Neural cell (in vitro differentiated cells): ENCODE measurements around the gene DSTN.

Experiments
- CTCF ChIP-seq: fragments of 450-650 bp; IDR thresholded peaks from 2 replicates; pipeline ENCODE4 v1.5.1; 2014; ENCODE audit warnings: antibody characterized with exemption, mild to moderate bottlenecking, moderate library complexity; ENCODE audit not compliant: poor library complexity, severe bottlenecking
- EP300 ChIP-seq: fragments of 450-650 bp; conservative IDR thresholded peaks from 2 replicates; pipeline ENCODE4 v1.6.1; 2014; ENCODE audit warnings: antibody characterized with exemption, mild to moderate bottlenecking, moderate library complexity; ENCODE audit not compliant: poor library complexity, severe bottlenecking
- POLR2AphosphoS5 ChIP-seq: IDR thresholded peaks from 2 replicates; pipeline ENCODE4 v1.6.1; 2012
- RAD21 ChIP-seq: fragments of 450-650 bp; conservative IDR thresholded peaks from 2 replicates; pipeline ENCODE4 v1.6.1; 2014; ENCODE audit warnings: antibody characterized with exemption, mild to moderate bottlenecking, moderate library complexity
- SMC3 ChIP-seq: fragments of 450-650 bp; conservative IDR thresholded peaks from 2 replicates; pipeline ENCODE4 v1.6.1; 2014; ENCODE audit warnings: antibody characterized with exemption, mild to moderate bottlenecking, moderate library complexity; ENCODE audit not compliant: poor library complexity

GRCh38 chr20:17629025-17629424, 59.1 kb downstream of the DSTN start:
- TF ChIP-seq POLR2AphosphoS5 (no peak), RAD21 (no peak), EP300 (no peak), SMC3 (no peak), CTCF (no peak)
